CD4-positive, alpha-beta T cell (primary cell): ENCODE data around the gene CMIP. TPM values are rescaled to one million over a fixed set of nuclear protein-coding genes. Genes with fewer than 3 reads are reported as not detected.

ENCODE experiments used
- ATAC-seq: fragments of 200-7000 bp; cut with Tn5 transposase; one replicate; pipeline ENCODE4 v1.10.0; 2022; ENCODE audit warnings: mild to moderate bottlenecking; ENCODE audit not compliant: poor library complexity
- CTCF ChIA-PET: fragments of 350-600 bp; sonication (Branson Sonifier 250); formaldehyde crosslinking; loops from one replicate; lab custom pipeline; 2021; ENCODE audit warnings: antibody characterized with exemption, inconsistent platforms; lab: Charles Lee
- POLR2A ChIA-PET: fragments of 350-600 bp; sonication (Branson Sonifier 250); formaldehyde crosslinking; loops from one replicate; lab custom pipeline; 2021; ENCODE audit warnings: antibody characterized with exemption, inconsistent platforms; lab: Charles Lee
- DNase-seq, 14 experiments: peaks; one replicate each; pipeline ENCODE4 v3.0.0-alpha.2; 2013 to 2020; ENCODE audit warnings: mixed read lengths in 2 of 14
- H3K27ac ChIP-seq, 2 donors: one replicate each; pipeline versions ENCODE4 v1.5.1 to v1.7.0; 2013; ENCODE audit warnings: low read length in 2 of 2, low read depth in 1 of 2, mild to moderate bottlenecking in 1 of 2
- H3K27me3 ChIP-seq, 2 experiments: 1 replicate in 1 of 2; 2 replicates in 1 of 2; pipeline versions ENCODE4 v1.6.1 to v1.7.0; 2013; ENCODE audit warnings: low read length in 2 of 2, control low read depth in 1 of 2, mild to moderate bottlenecking in 1 of 2, moderate library complexity in 1 of 2; ENCODE audit not compliant: insufficient read depth in 2 of 2, control insufficient read depth in 1 of 2
- H3K36me3 ChIP-seq: one replicate; pipeline ENCODE4 v1.6.1; 2013; ENCODE audit warnings: low read length, control low read depth; ENCODE audit not compliant: insufficient read depth
- H3K4me1 ChIP-seq: one replicate; pipeline ENCODE4 v1.6.1; 2013; ENCODE audit warnings: low read length, control low read depth; ENCODE audit not compliant: insufficient read depth
- H3K4me3 ChIP-seq: one replicate; pipeline ENCODE4 v1.5.1; 2013; ENCODE audit warnings: mild to moderate bottlenecking, low read length, moderate library complexity
- H3K9me3 ChIP-seq, 2 experiments: 1 replicate in 1 of 2; 2 replicates in 1 of 2; pipeline versions ENCODE4 v1.6.1 to v1.7.0; 2013; ENCODE audit warnings: low read length in 2 of 2, mild to moderate bottlenecking in 2 of 2, control low read depth in 1 of 2, moderate library complexity in 1 of 2; ENCODE audit not compliant: control insufficient read depth in 1 of 2, insufficient read depth in 1 of 2
- H3K27ac Mint-ChIP-seq: one replicate; pipeline ENCODE4 v1.8.0; 2020; ENCODE audit warnings: mixed read lengths
- H3K27me3 Mint-ChIP-seq: one replicate; pipeline ENCODE4 v1.8.0; 2021; ENCODE audit warnings: mixed read lengths
- H3K36me3 Mint-ChIP-seq: one replicate; pipeline ENCODE4 v1.8.0; 2021; ENCODE audit warnings: low read depth, mixed read lengths
- H3K4me1 Mint-ChIP-seq: one replicate; pipeline ENCODE4 v1.8.0; 2021; ENCODE audit warnings: low read depth, mixed read lengths
- H3K4me3 Mint-ChIP-seq: one replicate; pipeline ENCODE4 v1.8.0; 2020; ENCODE audit warnings: mild to moderate bottlenecking, mixed read lengths
- H3K9me3 Mint-ChIP-seq: one replicate; pipeline ENCODE4 v1.8.0; 2020; ENCODE audit warnings: mixed read lengths
- intact Hi-C, 2 experiments: fragments of 100-400 bp; cut with DNase I in 1 of 2; cut with micrococcal nuclease in 1 of 2; formaldehyde crosslinking; loops; one replicate each; pipeline versions ENCODE4 v1.15.1 to v1.9.0; 2023 to 2025; cut with DNase I, micrococcal nuclease
- total RNA-seq, 174 experiments: library from RNA in 2 of 174; stranded (reverse) in 2 of 174; gene quantifications; one replicate each; pipeline ENCODE4 v1.2.3 and lab custom pipeline; 2021 to 2026
- TF ChIP-seq, protein P1 (sequence below): fragments of 200-600 bp; IDR thresholded peaks from one replicate; pipeline ENCODE4 v1.8.0; 2022; ENCODE audit warnings: antibody characterized with exemption, mild to moderate bottlenecking

The CMIP gene
- total RNA-seq, 2 experiments from 2014 or later: 33.5 to 35.3 TPM

DNA sequence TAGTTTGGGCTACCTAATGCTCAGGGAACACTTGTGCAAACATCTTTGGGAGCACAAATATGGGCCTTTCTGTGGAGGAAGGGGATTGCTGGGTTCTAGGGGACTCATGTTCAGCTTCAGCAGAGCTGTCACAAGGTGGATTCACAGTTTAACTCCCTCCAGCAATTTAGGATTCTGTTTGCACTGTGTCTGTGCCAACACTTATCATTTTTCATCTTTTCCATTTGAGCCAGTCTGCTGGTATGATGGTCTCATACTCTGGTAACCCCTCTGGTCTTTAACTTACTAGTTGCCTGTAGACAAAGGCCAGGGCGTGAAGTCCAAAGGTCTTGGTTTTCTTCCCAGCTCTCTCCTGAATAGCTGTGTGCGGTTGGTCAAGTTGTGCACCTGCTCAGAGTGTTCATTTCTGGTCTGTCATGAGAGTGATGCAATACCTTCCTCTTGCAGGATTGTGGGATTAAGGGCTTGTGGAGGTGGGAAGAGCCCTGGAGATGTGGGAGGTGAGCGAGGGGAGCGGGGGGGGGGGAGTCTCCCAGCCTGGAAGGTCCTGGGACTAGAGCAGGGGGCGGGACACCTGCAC is 152.6 kb downstream of the CMIP start:
- no peak overlapping the region for H3K4me3 Mint-ChIP-seq
- no peak for DNase-seq
- ChIA-PET CTCF (no interaction called here), POLR2A (no interaction called here)
- no peak for ATAC-seq
- H3K27me3 ChIP-seq: no peaks in the 10 kb centered on the region
- H3K36me3 ChIP-seq: no peaks in the 10 kb centered on the region
- TF ChIP-seq, protein P1, sequence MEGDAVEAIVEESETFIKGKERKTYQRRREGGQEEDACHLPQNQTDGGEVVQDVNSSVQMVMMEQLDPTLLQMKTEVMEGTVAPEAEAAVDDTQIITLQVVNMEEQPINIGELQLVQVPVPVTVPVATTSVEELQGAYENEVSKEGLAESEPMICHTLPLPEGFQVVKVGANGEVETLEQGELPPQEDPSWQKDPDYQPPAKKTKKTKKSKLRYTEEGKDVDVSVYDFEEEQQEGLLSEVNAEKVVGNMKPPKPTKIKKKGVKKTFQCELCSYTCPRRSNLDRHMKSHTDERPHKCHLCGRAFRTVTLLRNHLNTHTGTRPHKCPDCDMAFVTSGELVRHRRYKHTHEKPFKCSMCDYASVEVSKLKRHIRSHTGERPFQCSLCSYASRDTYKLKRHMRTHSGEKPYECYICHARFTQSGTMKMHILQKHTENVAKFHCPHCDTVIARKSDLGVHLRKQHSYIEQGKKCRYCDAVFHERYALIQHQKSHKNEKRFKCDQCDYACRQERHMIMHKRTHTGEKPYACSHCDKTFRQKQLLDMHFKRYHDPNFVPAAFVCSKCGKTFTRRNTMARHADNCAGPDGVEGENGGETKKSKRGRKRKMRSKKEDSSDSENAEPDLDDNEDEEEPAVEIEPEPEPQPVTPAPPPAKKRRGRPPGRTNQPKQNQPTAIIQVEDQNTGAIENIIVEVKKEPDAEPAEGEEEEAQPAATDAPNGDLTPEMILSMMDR: no peak
- H3K4me1 Mint-ChIP-seq: peaks cover 28% of the 10 kb centered on the region
- no peak overlapping the region for H3K4me3 ChIP-seq
- H3K4me1 ChIP-seq: peaks cover 6% of the 10 kb centered on the region
- intact Hi-C loops: no loop called here
- no peaks in the 10 kb centered on the region for H3K9me3 ChIP-seq
- no peak overlapping the region for H3K27ac ChIP-seq
- no peaks in the 10 kb centered on the region for H3K9me3 Mint-ChIP-seq
- no peaks in the 10 kb centered on the region for H3K27me3 Mint-ChIP-seq
- no peaks in the 10 kb centered on the region for H3K36me3 Mint-ChIP-seq
- H3K27ac Mint-ChIP-seq: no peak overlapping the region

DNA sequence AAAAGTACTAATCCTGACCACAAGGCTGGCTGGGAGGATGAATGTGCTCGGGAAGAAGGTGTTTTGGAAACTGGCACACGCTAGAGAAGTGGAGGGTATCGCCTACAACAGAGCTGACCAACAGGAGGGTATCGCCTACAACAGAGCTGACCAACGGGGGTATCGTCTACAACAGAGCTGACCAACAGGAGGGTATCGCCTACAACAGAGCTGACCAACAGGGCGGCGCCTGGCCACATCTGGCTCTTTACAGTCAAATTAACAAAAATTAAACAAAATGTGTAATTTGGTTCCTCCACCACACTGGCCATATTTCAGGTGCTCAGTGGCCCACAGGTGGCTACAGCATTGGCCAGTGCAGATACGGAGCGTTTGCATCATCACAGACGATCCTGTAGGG is 153.5 kb downstream of the CMIP start:
- Mint-ChIP-seq H3K27me3 (no peaks in the 10 kb centered on the region), H3K9me3 (no peaks in the 10 kb centered on the region), H3K4me1 (peaks cover 28% of the 10 kb centered on the region), H3K36me3 (no peaks in the 10 kb centered on the region), H3K27ac (no peak overlapping the region), H3K4me3 (no peak overlapping the region)
- Histone ChIP-seq H3K27me3 (no peaks in the 10 kb centered on the region), H3K9me3 (no peaks in the 10 kb centered on the region), H3K4me3 (no peak overlapping the region), H3K27ac (no peak overlapping the region), H3K36me3 (no peaks in the 10 kb centered on the region), H3K4me1 (peaks cover 2% of the 10 kb centered on the region)
- TF ChIP-seq, protein P1: no peak
- ChIA-PET CTCF (interaction anchor here (0.9 kb wide), 1 partner anchor 9 kb away, joined by 3 read pairs; no protein-coding TSS in a partner anchor), POLR2A (no interaction called here)
- no peak for ATAC-seq
- DNase-seq: no peak
- intact Hi-C loops: no loop called here

DNA sequence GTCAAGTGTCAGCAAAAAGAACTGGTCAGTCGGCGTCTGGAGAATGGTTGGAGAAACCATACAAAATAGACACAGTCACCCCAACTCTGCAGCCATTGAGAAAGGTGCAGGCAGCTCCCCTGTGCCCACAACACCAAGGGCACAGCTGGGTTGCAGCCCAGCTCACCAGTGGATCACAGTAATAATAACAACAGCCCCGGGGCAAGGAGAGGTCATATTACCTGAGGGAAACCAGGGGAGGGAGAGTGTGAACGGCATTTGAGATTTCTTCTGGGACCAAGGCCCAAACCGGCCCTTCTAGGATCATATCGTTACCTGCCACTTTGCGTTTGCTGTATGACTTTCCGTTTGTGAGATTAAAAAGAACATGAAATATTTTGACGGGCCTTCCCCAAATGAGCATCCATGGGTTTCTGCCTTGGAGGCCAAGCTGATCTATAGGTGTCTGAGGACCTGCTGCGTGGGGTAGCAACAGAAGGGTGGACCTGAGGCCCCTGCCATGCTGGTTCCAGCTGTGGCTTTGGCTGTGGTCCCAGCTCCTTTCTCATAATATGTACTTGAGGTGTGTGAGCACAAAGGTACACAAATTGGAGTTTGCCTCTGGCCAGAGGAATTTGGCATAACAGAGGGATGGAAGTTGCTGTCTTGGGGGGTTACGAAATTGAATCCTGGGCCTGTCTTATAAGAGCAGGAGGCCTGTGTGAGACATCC is 154.6 kb downstream of the CMIP start:
- Histone ChIP-seq H3K27ac (no peak overlapping the region), H3K4me1 (no peaks in the 10 kb centered on the region), H3K9me3 (no peaks in the 10 kb centered on the region), H3K4me3 (no peak overlapping the region), H3K36me3 (no peaks in the 10 kb centered on the region), H3K27me3 (no peaks in the 10 kb centered on the region)
- intact Hi-C loops: no loop called here
- DNase-seq (no peak), ATAC-seq (no peak)
- Mint-ChIP-seq H3K9me3 (no peaks in the 10 kb centered on the region), H3K4me3 (no peak overlapping the region), H3K27me3 (no peaks in the 10 kb centered on the region), H3K4me1 (peaks cover 28% of the 10 kb centered on the region), H3K36me3 (no peaks in the 10 kb centered on the region), H3K27ac (no peak overlapping the region)
- CTCF ChIA-PET: interaction anchor here (0.6 to 0.7 kb wide), 2 partner anchors 159 to 201 kb away, joined by 3 to 5 read pairs; no protein-coding TSS in a partner anchor
- POLR2A ChIA-PET: no interaction called here
- TF ChIP-seq, protein P1: no peak
